ENCODE results near the gene GALP. TPM values are rescaled to one million over a fixed set of nuclear protein-coding genes. Genes with fewer than 3 reads are reported as not detected.
"Not testable (repeated sequence)": the region's sequence is repeated elsewhere in the genome, so short reads cannot be mapped to it uniquely, and the experiment has no call there.

GALP gene
- not detected for total RNA-seq
- long read RNA-seq = 0 reads

- DNase-seq; intact Hi-C loops (cut with micrococcal nuclease); ATAC-seq: not testable (repeated sequence)
These were observed at the start of gene GALP for GRCh38 chr19:56175861-56176307. TSS of gene GALP (plus strand) at chr19:56176008. CDS start at chr19:56177109, 1,101 bp downstream.

- intact Hi-C loops (cut with micrococcal nuclease) = no loop called here
- ATAC-seq (no peak), DNase-seq (no peak)
These were observed 48.6 kb upstream of the GALP start for GRCh38 chr19:56126983-56127780.

GRCh38 chr19:56130006-56130405, 45.8 kb upstream of the GALP start:
- DNase-seq (no peak), ATAC-seq (no peak)
- intact Hi-C loops (cut with micrococcal nuclease) = no loop called here

DNA sequence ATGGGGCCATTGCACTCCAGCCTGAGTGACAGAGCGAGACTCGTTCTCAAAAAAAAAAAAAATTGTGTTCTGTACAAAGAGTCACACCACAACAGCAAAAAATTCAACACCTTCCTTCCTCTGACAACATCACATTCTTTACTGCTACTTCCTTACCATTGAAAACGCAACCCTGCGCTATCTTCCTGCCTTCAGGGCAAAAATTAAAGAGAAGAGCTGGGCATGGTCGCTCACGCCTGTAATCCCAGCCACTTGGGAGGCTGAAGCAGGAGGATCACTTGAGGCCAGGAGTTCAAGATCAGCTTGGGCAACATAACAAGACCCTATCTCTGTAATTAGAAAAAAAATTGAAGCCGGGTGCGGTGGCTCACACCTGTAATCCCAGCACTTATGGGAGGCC, 44.2 kb upstream of the GALP start:
- intact Hi-C loops (cut with micrococcal nuclease) = no loop called here
- ATAC-seq (no peak), DNase-seq (no peak)

DNA sequence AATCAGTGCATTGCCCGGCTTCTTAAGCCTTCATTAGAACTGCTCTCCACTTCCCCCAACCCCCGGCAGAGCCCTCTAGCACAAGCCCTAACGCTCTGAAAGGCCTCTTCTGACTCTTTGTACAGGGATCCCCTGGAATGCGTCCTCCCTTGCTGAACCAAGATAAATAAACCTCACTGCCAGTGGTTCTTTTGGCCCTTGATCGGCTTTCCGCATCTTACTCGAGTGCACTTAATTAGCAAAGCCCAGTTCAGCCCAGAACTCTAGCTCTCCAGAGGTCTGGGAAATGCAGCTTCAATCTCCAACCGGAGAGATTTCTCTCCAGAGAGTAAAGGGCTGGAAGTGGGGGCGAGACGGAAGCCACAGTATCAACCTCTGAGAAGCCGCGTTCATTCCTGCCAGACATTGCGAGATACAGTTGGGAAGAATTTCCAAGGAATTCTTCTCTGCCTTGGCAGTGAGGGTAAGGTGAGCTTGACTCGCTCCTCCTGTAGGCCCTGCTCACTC, 43.4 kb upstream of the GALP start:
- intact Hi-C loops (cut with micrococcal nuclease) = no loop called here
- DNase-seq (no peak), ATAC-seq (peak; percentile 86)

DNA sequence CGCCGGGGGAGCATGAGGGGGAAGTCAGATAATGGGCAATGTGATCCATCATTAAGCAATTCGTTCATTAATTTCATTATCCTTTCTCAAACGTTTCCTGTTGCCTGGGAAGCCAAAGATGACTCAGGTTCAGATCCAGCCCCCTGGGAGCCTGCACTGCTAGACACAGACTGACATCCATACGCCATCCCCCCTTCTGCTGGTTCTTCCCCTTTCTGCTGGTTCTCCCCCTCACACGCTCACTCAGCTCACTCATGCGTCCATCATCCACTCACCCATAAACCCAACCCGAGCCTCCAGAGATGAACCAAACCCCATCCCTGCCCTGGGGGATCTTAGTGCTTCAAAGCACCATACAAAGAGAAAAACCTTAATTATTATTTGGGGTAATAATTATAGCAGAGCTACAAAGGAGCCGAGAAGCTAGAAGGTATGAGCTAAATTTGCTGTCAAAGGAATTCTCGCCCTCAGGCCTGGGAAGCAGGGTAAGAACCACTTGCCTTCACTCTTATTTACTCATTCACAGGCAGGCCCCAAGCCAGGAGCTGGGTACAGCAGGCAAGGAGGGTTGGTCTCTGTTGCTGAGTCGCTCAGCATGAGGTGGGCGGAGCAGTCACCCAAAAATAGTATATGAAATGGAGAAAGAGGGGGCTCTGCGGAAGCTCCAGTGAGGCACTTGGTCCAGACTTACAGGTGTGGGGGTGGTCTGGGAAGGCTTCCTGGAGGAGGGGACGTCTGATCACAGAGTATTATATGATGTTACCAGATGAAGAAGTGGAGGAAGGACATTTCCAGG, 41.8 kb upstream of the GALP start:
- DNase-seq = no peak
- no peak for ATAC-seq
- intact Hi-C loops (cut with micrococcal nuclease) = no loop called here

GRCh38 chr19:56134654-56134921, 41.2 kb upstream of the GALP start:
- no peak for ATAC-seq
- no peak for DNase-seq
- intact Hi-C loops (cut with micrococcal nuclease) = no loop called here

GRCh38 chr19:56136362-56136761, 39.4 kb upstream of the GALP start:
- DNase-seq (no peak), ATAC-seq (no peak)
- intact Hi-C loops (cut with micrococcal nuclease) = no loop called here

DNA sequence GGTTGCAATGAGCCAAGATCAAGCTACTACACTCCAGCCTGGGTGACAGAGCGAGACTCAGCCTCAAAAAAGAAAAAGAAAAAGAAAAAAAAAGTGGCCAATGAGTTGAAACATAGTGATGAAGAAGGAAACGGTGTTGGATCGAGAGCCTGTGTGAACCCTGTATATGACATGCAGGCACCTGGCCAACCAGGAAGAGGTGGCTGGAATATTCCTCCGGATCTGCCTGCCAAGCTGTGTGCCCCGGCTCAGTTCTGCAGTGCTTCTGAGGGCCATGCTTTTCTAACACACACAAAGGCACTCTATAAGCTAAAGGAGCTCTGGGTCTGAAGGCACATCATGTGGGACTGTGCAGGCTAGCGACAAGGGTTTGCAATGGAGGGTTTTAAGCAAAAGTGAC, 38.4 kb upstream of the GALP start:
- ATAC-seq (no peak), DNase-seq (no peak)
- intact Hi-C loops (cut with micrococcal nuclease) = no loop called here

GRCh38 chr19:56138069-56138468, 37.7 kb upstream of the GALP start:
- no peak for ATAC-seq
- DNase-seq = no peak
- intact Hi-C loops (cut with micrococcal nuclease) = no loop called here

- no peak for DNase-seq
- intact Hi-C loops (cut with micrococcal nuclease) = no loop called here
- ATAC-seq = no peak
These were observed 35.8 kb upstream of the GALP start for GRCh38 chr19:56139847-56140582.

DNA sequence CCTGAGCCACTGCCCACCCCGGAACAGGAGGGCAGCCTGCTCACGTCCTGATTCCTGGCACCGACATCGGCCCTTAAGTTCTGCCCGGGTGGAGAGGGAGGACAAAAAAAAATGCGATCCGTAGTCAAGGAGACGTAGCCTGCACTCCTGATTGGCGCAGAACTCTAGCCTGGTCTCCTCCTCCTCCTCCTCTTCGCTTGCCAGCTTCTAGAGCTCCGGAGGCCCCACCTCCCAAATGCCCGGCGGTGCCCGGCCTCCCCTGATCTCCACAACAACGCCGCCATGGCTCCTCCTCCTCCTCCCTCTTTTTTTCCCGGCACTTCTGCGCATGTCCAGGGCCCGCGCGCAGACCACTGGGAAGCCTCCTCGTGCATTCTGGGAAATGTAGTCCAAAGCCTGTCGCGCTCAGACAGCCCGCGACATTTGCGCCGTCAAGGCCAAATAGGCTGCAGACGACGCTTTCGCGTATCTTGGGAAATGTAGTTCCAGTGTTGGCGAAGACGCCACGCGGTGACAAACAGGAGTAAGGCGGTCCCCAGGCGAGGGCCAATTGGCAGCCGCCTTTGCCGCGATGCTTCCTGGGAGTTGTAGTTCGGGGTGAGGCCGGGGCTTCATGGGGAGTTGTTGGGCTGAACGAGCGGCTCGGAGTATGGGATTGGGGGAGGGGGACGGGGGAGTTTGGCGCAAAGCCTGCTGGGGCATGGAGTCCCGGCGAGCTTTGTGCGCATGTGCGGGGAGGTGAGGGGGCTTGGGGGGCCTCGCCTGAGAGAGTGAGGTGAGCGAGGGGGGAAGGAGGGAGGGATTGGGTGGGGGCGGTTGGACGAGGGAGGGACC, 35.0 kb upstream of the GALP start, which contains the start of gene ZNF444:
Gene ZNF444 (plus strand): TSS at position 705 of the 834 bp plus-strand sequence. CDS start 5,625 bp downstream, outside the sequence.
- peak; percentile 95 for ATAC-seq
- peak; percentile 97 for DNase-seq
- intact Hi-C loops (cut with micrococcal nuclease) = no loop called here

GRCh38 chr19:56141417-56141993, 34.3 kb upstream of the GALP start:
- no peak for ATAC-seq

GRCh38 chr19:56142087-56142787, 33.6 kb upstream of the GALP start:
- DNase-seq (no peak), ATAC-seq (no peak)
- intact Hi-C loops (cut with micrococcal nuclease) = no loop called here

More at GRCh38 chr19:56141417-56141993, 34.3 kb upstream of the GALP start:
- DNase-seq = no peak
- intact Hi-C loops (cut with micrococcal nuclease) = no loop called here

DNA sequence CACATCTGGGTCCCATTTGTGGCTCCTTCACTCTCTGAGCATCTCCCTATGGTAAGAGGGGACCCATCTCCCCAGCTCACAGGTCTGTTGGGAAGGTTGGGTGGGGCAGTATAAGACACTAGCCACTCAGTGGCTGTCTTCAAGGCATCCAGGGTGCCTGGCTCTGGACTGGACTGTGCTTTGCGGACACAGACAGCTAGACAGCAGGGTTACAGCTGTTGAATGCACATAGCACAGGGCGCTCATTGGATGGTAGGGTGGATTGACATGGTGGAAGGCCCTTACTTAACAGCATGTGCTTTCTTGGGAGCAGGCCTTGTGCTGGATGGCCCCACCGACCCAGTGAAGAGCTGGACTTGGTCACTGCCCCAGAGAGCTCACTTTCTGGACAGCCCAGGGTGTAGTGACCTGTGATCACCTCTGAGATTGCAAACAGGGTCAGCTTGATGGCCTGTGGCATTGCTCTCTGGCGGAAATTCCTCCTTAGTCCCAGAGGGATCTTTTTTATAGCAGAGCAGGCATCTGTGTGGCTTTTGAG, 32.8 kb upstream of the GALP start:
- DNase-seq (no peak), ATAC-seq (no peak)
- intact Hi-C loops (cut with micrococcal nuclease) = no loop called here

DNA sequence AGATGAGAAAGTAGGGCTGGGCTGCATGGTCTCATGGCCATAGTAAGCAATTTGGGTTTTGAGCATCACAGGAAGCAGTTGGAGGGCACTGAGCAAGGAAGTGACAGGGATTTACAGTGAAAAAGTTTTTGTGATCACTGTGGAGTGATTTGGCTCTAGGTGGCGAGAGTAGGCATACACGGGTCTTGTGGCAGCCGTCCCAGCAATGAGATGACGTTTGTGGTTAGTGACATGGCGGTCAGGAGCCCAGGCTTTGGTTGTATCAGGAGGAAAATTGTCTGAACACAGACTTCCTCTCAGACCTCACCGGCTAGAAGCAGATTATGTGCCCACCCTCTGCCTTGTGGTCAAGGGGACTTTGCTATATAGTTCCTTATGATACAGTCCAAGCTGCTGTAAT, 31.4 kb upstream of the GALP start:
- intact Hi-C loops (cut with micrococcal nuclease) = no loop called here
- ATAC-seq (no peak), DNase-seq (no peak)

- no peak for DNase-seq
- intact Hi-C loops (cut with micrococcal nuclease) = no loop called here
These were observed 31.0 kb upstream of the GALP start for GRCh38 chr19:56144831-56145230.

GRCh38 chr19:56145698-56146097, 30.1 kb upstream of the GALP start:
- no peak for ATAC-seq
- intact Hi-C loops (cut with micrococcal nuclease) = no loop called here
- DNase-seq = no peak

More at GRCh38 chr19:56144831-56145230, 31.0 kb upstream of the GALP start:
- no peak for ATAC-seq
